Small intestine (tissue), 7 donors: Measurements from ENCODE around the gene GBE1. TPM values are rescaled to one million over a fixed set of nuclear protein-coding genes. Genes with fewer than 3 reads are reported as not detected.

Experiments
- DNase-seq, 2 donors: peaks; one replicate each; pipeline versions ENCODE4 v3.0.0 to v3.0.0-alpha.2; 2013
- FAIRE-seq: peaks from 2 replicates; lab custom pipeline; 2012; peaks lifted over from hg19 to GRCh38; lab: Jason Lieb, UNC
- H3K27ac ChIP-seq, 3 donors: one replicate each; pipeline ENCODE4 v1.5.1; 2013; ENCODE audit warnings: low read length in 2 of 3, mild to moderate bottlenecking in 2 of 3, control low read depth in 1 of 3, inconsistent platforms in 1 of 3, low read depth in 1 of 3, moderate library complexity in 1 of 3
- H3K27me3 ChIP-seq, 3 donors: one replicate each; pipeline ENCODE4 v1.6.1; 2013; ENCODE audit warnings: low read length in 3 of 3, inconsistent platforms in 1 of 3; ENCODE audit not compliant: control insufficient read depth in 3 of 3, insufficient read depth in 3 of 3
- H3K36me3 ChIP-seq, 3 donors: one replicate each; pipeline ENCODE4 v1.6.1; 2013; ENCODE audit warnings: low read length in 3 of 3, inconsistent platforms in 1 of 3, low read depth in 1 of 3, mild to moderate bottlenecking in 1 of 3, moderate library complexity in 1 of 3; ENCODE audit not compliant: control insufficient read depth in 3 of 3, insufficient read depth in 2 of 3
- H3K4me1 ChIP-seq, 3 donors: one replicate each; pipeline ENCODE4 v1.6.1; 2013; ENCODE audit warnings: low read length in 2 of 3, inconsistent platforms in 1 of 3, low read depth in 1 of 3, mild to moderate bottlenecking in 1 of 3, moderate library complexity in 1 of 3; ENCODE audit not compliant: control insufficient read depth in 3 of 3, insufficient read depth in 2 of 3
- H3K4me3 ChIP-seq, 3 donors: one replicate each; pipeline ENCODE4 v1.5.1; 2013; ENCODE audit warnings: low read length in 3 of 3, control low read depth in 1 of 3, inconsistent platforms in 1 of 3, low read depth in 1 of 3, mild to moderate bottlenecking in 1 of 3, moderate library complexity in 1 of 3
- H3K9me3 ChIP-seq, 2 donors: one replicate each; pipeline ENCODE4 v1.6.1; 2013; ENCODE audit warnings: low read depth in 1 of 2, low read length in 1 of 2; ENCODE audit not compliant: control insufficient read depth in 2 of 2, insufficient read depth in 1 of 2
- WGBS, 3 donors: extraction: QIAGEN DNeasy Blood & Tissue Kit; methylation state at CpG; one replicate each; pipeline ENCODE4 v1.1.7; 2013; 5-methylcytosine and 5-hydroxymethylcytosine counted together
- polyA plus RNA-seq, 4 donors: library from polyadenylated mRNA; stranded (reverse) in 3 of 4; unstranded in 1 of 4; fragments of 200-250 nt in 3 of 4; fragments of 120-200 nt in 1 of 4; gene quantifications; one replicate each; pipeline versions ENCODE4 v1.2.1 to v1.2.3, GENCODE V29; 2013
- donor health status: healthy with polysubstance abuse.
- donor health status: control.
- donor health status: control.
- donor health status: Bipolar disorder and iron deficiency.
- donor health status: healthy.

Gene GBE1
- polyA plus RNA-seq, 4 donors: 8.9 to 14.3 (median 10.5) TPM

DNA sequence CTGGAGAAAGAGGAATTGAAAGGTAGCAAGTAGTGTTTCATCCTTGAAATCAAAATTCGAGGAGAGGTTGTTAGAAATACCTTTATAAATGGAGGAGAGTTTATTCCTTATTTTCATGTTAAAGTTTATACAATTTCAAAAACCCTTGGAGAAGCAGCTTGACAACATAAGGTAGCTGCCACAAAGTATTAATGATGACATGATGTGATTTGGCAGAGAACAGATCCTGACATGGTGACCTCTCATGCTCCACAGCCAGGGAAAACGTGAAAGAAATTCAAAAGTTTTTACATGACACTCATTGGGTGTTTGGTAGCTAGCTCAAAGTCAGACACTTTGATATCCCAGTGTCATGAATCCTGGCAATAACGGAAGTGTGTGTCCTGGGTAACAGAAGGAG lies 320.8 kb downstream of the GBE1 start:
- WGBS, 3 donors: 70 to 74% (median 73%) methylated on average over 3 of the region's 3 CpGs
- Histone ChIP-seq H3K36me3 (no peaks in the 10 kb centered on the region), H3K27me3 (no peaks in the 10 kb centered on the region), H3K4me3 (no peak overlapping the region), H3K9me3 (no peaks in the 10 kb centered on the region), H3K4me1 (no peaks in the 10 kb centered on the region), H3K27ac (no peak overlapping the region)
- no peak for DNase-seq
- FAIRE-seq: no peak
